Left forelimb (tissue), 1 donor: Measurements from ENCODE around the gene CD8A.

Experiments used
- DNase-seq: peaks from one replicate; pipeline ENCODE4 v3.0.0-alpha.2; 2018; ENCODE audit warnings: low spot score

Gene CD8A

GRCh38 chr2:86808315-86809161 lies 17.8 kb upstream of the CD8A start:
- peak; percentile 91 for DNase-seq

GRCh38 chr2:86807468-86808275 lies 17.0 kb upstream of the CD8A start:
- DNase-seq: peak; percentile 69

DNA sequence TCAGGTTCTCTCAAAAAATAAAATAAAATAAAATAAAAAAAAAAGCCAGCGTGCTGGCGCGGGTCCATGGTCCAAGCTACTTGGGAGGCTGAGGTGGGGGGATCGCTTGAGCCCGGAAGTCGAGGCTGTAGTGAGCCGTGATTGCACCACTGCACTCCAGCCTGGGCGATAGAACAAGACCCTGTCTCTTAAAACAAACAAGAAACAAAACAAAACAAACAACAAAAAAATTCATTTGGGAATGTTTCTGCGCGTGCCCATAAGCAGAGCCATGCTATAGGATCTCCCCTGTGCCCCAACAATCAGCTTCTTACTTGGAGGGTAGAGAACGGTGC lies 16.4 kb upstream of the CD8A start:
- no peak for DNase-seq

- no peak for DNase-seq
Observed at GRCh38 chr2:86806059-86806857, 15.5 kb upstream of the CD8A start.

DNA sequence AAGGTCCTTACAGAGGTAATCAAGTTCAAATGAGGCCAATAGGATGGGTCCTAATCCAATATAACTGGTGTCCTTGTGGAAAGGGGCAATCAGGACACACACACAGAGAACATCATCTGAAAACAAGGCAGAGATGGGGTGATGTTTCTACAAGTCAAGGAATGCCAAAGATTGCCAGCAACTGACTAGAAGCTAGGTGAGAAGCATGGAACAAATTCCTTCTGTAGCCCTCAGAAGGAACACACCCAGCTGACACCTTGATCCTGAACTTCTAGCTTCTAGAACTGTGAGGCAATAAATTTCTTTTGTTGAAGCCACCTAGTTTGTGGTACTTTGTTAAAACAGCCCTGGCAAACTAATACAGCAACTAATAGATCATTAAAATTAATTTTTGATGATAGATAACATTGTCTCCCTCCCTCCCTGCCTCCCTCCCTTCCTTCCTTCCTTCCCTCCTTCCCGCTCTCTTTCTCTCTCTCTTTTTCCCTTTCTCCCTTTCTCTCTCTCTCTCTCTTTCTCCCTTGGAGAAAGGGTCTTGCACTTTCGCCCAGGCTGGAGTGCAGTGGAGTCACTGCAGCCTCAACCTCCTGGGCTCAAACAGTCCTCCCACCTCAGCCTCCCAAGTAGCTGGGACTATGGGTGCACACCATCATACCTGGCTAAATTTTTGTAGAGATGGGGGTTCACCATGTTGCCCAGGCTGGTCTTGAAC lies 10.3 kb upstream of the CD8A start:
- no peak for DNase-seq

DNA sequence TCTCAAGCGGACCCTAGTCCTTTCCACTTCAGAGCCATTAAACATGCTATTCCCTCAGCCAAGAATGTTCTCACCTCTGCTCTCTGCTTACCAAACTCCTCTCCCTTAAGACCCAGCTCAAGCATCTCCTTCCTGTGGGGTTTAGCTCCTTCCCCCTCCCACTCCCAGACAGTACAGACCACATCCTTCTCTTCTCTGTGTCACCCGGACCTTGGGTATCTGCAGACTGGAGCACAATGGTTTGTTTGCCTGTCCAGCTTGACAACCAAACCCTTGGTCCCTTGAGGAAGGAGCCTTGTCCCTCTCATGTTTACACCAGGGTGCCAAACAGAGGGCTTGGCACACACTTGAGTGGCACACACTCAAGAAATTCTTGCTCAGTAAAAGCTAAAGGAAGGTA lies 4.1 kb upstream of the CD8A start:
- DNase-seq: no peak

- DNase-seq: no peak
Observed at GRCh38 chr2:86793752-86794151, 3.0 kb upstream of the CD8A start.

- DNase-seq: no peak
Observed at GRCh38 chr2:86791573-86791972, 860 bp upstream of the CD8A start.

DNA sequence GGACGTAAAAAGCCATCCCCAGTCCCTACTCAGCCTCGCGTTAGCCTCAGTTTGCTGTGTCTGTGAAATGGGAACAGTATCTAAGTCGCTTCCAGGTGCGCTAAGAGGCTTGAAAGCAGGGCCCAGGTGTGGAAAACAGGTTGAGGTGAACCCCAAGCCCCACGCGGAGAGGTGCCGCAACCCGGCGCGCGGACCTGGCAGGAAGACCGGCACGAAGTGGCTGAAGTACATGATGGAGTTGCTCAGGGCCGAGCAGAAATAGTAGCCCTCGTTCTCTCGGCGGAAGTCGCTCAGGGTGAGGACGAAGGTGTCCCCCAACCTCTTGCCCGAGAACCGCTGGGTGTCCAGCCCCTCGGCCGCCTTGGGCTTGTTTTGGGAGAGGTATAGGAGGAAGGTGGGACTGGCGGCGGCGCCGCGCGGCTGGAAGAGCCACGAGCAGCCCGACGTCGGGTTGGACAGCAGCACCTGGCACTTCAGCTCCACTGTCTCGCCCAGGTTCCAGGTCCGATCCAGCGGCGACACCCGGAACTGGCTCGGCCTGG lies 508 bp downstream of the CD8A start:
- DNase-seq: no peak

- DNase-seq: no peak
Observed at GRCh38 chr2:86789687-86790133, 1.0 kb downstream of the CD8A start.

GRCh38 chr2:86788881-86789686 lies 1.6 kb downstream of the CD8A start:
- no peak for DNase-seq

DNA sequence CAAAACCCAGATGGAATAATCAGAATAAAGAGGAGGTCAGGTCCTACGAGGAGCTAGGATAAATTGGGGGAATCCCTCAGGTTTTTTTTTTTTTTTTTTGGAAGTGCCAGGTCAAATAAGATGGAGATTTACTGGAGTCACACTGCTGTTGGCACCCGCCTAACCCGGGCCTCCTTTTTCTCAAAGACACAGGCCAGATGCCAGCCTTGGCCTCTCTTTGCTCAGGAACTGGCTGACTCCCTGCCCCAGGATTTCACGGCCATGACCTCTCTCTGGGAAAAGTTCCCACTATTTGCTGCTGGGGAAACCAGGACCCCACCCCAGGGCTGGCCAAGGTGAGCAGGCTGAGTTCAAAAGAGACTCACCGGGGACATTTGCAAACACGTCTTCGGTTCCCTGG lies 2.5 kb downstream of the CD8A start:
- DNase-seq: no peak

GRCh38 chr2:86787736-86788135 lies 3.0 kb downstream of the CD8A start:
- DNase-seq: no peak

GRCh38 chr2:86786001-86786536 lies 4.6 kb downstream of the CD8A start:
- no peak for DNase-seq

DNA sequence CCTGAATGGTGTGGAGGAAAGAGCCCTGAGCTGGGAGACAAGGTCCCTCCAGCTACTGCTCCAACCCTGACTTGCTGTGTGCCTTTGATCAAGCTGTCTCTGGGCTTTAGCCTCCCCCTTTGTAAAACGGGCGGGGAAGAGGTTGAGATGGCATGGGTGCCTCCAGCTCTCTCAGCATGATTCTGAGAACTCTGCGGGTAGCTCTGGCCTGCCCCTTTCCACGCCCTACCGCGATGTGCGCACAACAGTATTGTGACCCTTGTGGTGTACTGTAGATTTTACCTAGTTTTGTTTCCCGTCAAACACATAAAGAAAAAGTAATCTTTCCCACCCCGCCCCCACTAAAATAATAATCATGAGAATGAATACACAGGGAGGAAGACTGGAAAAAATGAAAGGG lies 5.3 kb downstream of the CD8A start:
- DNase-seq: no peak

DNA sequence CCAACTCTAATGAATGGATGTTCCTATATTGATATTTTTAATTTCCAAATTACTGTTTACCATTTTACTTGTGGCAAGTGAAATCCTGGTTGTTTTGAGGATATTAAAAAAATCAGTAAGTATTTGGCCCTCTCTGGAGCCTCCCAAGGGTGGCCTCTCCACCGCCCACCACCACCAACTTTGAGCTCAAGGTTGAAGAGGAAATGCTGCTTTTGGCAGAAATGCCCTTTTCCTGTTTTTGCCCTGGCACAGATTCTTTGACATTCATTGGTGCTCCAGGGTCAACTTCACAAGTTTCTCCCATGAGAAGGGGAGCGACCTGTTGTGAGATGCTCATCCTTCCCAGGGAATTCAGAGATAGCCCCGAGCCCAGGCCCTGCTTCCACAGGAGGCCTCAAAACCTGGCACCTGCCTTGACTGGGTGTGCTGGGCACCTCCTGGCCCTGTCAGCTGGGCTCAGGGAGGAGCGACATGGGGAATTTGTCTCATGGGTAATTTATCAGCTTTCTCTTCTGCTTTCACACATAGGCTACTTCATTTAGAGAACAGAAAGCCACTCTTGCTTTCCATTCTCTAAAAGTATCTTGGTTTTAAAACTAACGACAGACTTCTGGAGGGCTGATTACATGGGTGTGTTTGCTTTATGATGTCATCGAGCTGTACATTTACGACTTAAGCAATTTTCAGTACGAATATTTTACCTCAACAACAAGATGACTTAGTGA lies 6.9 kb downstream of the CD8A start:
- no peak for DNase-seq

- no peak for DNase-seq
Observed at GRCh38 chr2:86782748-86783147, 8.0 kb downstream of the CD8A start.

DNA sequence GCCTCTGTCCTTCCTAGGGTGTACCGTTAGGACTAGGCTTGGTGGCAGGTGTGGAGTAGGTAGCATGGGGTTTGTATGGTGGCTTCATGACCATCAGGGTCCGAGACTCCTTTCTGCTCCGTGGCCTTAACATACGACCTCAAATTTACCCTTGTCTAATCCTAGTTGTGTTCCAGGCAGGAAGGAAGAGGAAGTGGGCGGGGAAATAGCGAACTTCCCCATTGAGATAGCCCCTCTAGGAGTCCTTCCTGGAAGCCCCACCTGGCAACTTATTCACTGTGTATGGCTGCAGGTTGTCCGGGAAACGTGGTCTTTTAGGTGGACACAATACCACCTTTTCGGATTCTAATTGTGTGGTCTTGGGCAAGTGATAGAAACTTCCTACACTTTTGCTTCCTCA lies 9.3 kb downstream of the CD8A start:
- no peak for DNase-seq

- DNase-seq: no peak
Observed at GRCh38 chr2:86779971-86780370, 10.7 kb downstream of the CD8A start.

- no peak for DNase-seq
Observed at GRCh38 chr2:86778957-86779356, 11.8 kb downstream of the CD8A start.
